HG02763 (cell line): ENCODE data around the gene DOK6.

ENCODE experiments used
- ATAC-seq: cut with Tn5 transposase; IDR thresholded peaks from one replicate; pipeline ENCODE4 v1.9.1; 2021; ENCODE audit warnings: mild to moderate bottlenecking, moderate library complexity; ENCODE audit not compliant: unreplicated experiment

The DOK6 gene

DNA sequence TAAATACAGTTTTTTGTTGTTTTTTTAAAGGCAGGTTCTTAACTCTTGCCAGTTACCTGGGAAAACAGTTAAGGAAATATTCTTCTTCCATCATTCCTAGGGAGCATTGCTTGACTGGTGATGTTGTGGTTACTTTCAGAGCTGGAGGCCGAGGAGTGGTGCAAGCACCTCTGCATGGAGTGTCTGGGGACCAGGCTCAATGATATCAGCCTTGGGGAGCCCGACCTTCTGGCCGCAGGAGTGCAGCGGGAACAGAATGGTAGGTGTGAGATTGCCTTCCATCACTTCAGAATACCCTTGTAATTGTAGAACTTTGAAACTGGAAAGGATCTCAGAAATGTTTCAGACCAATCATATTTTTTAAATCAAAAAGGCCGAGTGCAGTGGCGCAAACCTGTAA is 276.9 kb downstream of the DOK6 start:
- ATAC-seq = no peak

DNA sequence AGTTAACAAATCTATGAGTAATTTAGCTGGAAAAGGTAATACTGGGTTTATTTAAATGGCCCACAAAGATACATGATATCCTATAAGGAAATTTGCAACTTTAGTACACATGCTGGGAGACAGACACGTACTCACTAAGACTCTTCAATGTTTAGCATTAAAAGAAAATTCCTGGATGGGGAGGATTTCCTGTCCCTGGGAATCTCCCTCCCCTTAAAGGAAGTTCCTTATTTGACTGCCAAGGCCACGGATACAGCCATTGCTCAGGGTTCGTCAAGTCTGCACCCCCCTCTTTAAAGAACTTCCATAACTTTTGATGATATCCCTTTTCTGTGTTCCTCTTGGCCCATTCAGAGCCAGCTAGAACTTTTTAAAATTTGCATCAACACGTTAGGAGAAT is 279.4 kb downstream of the DOK6 start:
- no peak for ATAC-seq

DNA sequence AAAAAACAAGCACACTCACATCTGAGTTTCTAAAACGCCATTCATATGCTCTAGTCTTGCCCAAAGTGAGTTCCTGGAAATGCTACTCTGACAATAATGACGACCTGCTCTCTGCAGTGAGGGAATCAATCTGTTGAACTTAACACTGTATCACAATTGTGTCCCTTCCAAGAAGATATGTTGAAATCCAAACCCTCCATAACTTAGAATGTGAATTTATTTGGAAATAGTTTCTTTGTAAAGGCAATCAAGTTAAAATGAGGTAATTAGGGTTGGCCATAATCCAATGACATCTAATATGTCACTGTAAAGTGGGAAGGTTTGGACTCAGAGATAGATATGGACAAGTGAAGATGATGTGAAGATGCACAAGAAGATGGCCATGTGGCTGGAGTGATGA is 282.5 kb downstream of the DOK6 start:
- no peak for ATAC-seq

DNA sequence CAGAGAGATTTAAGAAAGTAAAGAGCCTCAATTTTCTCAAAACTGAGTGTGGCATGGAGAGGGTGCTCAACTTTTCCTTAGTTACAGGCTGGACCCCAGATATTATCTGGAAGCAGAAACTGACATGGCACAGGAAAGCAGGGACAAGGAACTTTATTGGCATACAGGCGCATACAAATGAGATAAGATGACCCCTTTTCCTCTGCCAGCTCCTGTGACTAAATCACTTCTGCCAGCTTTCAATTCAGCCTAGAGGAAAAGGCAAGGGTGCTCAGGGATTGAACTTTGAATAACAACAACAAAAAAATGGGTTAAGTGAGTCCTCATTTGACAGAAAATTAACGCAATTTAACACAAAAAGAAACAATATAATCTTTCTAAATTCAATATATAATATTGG is 284.1 kb downstream of the DOK6 start:
- ATAC-seq = no peak

DNA sequence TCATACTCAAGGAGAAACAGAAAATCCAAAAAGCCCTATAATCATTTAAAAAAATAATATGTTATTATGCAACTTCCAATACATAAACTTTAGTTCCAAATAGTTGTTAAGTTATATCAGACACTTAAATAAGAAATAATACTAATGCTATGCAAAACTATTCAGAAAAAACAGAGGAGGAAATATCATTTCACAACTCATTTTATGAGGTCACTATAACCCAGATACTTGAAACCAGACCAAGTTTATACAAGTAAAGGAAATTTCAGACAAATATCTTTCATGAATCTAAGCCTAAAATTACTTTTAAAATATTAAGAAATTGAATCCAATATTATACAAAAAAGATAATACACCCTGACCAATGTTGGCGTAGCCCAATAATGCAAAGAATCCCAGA is 286.2 kb downstream of the DOK6 start:
- ATAC-seq = no peak

DNA sequence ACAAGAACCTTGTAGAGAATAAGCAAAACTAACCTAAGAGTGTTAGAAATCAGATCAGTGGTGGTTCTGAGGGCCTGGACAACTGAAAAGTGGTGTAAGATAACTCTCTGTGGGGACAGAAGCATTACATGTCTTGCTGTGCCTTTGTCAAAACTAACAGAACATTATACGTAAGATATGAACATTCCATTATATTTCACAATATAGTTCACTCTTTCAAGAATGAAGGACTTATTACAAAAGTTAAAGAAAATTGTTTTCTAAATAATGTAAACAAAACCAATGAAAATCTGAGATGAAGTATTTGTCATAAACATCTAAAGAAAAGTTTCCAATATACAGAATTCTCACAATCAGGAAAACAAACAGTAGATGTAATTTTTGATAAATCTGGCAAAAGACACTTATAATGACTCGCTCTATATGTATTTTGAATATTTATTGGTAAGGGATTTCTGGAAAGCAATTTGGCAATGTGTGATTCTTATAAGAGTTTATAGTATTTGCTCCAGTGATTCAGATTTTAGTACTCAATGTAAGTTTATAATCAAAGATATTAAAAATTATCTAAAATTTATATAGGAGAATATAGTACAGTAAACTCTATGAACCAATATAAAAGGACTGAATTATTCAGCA is 288.6 kb downstream of the DOK6 start:
- ATAC-seq = no peak

DNA sequence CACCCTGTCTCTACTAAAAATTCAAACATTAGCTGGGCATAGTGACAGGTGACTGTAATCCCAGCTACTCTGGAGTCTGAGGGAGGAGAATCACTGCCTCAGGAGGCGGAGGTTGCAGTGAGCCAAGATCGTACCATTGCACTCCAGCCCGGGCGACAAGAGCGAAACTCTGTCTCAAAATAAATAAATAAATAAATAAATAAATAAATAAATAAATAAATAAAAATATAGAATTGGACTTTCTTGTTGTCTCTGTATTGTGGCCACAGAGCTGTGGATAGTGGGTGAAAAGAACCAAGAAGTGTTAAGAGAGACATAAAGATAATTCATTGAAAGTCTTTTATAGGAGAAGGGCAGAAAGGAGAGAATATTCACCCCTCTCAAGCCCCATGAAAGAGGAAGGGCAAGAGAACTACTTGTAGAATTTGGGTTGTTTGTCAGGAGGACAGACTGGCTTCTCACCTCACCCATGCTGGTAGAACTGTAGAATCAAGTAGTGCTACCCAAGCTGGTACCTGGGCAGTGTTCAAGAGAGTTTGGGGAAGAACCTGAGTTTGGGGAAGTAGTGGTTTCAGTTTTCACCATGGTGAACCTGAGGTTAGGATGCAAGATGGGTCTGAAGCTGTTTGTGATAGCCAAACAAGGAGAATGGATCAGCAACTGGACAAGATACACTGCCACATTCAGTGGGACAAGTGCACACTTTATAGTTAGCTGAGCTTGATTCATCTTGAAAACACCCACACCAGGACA is 290.5 kb downstream of the DOK6 start:
- no peak for ATAC-seq

DNA sequence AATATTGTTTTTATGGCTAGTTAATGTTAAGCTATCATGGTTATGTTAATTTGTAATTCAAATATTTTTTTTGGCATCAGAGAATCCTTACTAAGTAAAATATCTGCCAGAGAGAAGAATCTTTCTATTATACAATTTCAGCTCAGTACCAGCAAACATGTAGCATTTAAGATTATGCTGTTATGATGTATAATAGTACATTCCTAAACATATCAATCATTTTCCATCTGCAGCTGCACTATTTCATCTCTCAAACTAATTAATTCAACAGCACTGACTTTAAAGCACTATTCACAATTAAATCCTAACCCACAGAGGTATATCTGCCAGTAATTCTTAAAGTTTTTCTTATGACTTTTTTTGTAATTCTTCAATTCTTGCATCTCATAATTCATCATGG is 296.4 kb downstream of the DOK6 start:
- no peak for ATAC-seq

DNA sequence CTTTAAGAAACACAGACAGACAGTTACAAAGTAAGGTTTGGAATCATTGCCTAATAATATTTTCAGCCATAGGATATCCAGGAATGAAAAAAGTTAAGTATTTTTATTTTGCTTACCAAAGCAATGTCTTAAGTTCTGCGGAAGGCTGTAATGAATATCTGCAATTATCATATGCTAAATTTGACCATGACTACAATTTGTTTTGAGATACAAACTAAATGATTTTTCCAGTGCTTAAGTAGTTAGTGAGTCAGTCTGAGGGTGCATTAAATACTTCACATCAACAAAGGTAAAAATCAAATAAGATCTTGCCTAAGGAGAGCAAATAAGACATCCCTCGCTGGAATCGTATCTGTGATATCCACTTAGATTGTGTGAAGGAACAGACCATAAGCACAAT is 297.0 kb downstream of the DOK6 start:
- ATAC-seq = no peak

DNA sequence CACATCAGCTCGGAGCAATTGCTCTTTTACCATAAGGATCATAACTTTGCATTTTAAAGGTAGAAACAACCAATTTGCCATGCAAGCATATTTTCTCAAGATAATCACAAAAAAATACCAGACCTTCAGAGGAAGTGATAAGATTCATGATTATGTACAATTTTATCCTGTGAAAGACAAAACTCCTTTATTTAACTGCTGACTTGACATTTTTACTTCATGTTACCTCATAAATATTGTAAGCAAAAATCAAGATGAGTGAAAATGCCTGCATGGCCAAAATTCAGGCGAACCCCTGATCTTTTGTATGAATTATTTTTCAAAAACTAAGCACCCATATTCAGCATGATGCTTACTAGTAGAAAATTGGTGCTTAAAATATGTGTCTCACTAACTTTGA is 300.6 kb downstream of the DOK6 start:
- no peak for ATAC-seq

DNA sequence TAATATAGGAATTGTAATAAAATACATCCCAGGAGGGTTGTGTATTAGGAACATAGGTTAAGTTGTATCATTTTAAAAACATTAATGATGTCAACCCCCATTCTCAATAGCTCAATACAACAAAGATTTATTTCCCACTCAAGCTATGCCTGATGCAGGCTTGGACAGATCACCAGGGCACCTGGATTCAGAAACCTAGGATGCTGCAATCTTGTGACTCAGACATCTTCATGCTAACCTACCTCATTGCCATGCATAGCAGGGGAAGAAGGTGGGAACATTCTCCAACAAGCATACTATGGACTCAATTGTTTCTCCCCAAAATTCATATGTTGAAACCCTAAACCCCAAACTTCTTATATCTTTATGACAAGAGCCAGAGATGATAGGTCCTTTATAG is 302.8 kb downstream of the DOK6 start:
- no peak for ATAC-seq

DNA sequence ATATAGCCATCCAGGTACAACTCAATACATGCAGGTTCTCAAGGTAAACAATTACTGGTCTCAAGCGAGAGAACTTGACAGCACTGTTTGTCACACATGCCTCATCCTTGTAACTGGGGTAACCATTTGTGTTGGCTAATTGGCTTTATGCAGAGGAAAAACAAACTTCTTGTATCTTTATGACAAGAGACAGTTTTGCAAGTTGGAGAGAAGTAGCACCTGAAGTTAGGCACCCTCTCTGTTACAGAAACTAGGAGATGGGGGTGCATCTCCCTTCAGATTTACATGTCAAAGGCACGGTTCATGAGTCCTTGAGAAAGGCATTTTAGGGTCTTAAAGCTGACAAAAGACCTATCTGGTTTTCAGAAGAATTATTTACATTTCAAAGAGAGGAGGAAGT is 305.3 kb downstream of the DOK6 start:
- no peak for ATAC-seq

DNA sequence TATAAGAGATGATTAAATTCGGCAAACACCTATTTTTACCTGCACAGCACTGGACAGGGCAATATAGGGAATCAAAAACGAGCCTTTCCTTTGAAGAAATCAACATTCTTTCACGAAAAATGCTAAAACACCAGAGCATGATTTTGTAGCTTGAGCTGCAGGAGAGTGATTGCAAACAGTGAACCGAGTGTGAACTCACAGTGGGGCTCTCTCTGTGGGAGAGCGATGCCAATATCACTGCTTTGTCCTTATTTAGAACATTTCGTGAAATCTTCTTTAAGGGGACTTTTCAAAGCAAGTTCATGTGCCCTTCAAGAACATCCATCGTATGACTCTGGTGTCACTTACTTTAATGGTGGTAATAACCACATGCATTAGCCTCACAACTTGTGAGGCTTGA is 308.2 kb downstream of the DOK6 start:
- no peak for ATAC-seq

DNA sequence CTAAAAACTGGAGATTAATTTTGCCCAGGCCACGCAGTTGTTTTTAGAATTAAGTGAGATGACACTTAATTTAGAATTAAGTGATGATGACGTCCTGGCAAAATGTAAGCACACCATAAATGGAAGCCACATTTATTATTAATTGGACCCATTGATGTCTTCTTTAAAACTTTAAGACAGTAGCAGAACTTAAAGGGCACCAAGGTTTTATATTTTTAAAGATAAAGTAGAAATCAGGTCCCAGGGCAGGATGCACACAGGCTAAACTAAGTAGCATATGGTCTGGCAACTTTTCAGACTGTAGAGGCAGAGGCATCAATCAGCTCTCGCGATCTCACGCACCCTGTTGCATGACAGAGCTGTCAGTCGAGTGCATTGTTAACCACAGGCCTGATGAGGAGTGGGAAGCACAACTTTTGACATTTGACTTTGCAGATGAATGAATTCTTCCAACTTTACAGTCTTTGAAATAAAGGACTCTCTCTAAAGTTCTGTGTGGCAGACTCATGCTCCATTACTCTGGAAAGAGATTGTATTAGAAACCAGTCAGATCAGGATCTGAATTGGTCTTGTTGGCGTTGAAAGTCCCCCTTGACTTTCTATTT is 314.6 kb downstream of the DOK6 start:
- ATAC-seq = no peak

DNA sequence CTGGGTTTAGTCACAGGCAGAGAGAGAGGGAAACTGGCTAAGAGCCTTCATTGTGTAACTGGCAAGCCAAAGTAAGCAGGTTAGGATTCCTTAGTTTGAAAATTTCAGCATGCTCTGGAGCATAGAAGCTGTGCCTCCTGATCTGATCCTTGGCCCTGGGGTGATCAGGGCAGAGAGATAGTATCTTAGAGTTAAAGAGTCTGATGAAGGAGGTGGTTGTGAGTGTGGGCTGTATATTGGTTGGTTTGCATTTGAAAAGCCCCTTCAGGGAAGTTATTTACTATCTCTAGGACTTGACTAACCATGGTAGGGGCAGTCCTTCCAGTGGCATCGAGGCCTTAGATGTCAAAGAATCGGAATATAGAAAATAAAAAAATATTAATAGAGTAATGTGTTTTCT is 316.9 kb downstream of the DOK6 start:
- ATAC-seq = no peak

DNA sequence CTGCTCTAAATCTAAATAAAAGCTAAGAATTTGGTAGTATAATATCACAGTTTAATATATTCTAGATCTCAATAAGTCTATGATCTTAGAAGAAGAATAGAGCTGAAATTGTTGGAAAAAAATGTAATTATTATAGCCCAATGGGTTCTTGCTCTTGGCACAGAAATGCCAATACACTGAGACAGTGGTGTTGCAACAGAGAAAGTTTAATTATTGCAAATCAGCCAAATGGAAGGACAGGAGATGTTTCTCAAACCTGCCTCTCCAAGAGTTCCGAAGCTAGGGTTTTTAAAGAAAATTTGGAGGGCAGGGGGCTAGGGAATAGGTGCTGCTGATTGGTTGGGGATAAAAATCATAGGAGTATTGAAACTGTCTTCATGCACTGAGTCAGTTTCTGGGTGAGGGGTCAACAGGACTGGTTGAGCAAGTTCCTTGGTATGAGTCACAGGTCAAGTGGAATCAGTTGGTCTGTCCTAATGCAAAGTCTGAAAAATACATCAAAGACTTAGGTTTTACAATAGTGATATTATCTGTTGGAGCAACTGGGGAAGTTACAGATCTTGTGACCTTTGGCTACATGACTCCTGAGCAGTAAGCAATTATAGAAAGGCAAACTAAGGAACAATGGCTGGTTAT is 318.3 kb downstream of the DOK6 start:
- no peak for ATAC-seq

DNA sequence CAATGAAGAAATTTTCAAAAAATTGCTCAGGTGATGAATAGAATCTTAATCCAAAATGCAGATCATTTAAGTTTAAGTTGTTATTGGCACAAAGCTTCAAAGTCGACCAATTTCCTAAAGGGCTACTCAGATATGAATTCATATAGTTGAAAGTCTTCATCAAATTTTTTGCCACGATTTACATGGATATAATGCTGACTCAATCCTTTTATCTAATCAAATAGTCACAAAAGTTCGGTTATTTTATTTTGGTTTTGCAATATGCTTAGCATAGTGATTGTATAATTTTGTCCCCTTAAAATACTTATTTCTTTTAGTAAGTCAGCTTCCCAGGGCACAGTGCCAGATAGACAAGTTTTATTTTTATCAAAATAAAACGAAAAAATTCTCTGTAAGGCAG is 319.7 kb downstream of the DOK6 start:
- no peak for ATAC-seq

DNA sequence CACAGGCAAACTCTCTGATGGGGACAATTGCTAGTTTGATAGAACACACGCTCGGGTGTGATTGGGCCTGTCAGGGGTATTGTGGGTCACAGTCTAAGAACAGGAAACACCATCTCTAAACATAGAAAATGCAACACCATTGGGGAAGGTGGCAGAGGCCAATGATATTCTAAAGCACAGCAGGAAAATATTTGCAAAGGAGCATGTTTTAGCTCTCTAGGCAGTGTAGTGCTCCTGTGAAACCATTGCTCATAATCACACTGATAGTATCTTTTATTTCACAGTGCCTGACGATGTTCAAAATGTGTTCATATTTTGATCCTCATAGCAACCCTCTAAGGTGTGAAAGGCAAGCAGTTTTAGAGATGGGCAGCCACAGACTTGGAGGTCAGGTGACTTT is 322.7 kb downstream of the DOK6 start:
- no peak for ATAC-seq

DNA sequence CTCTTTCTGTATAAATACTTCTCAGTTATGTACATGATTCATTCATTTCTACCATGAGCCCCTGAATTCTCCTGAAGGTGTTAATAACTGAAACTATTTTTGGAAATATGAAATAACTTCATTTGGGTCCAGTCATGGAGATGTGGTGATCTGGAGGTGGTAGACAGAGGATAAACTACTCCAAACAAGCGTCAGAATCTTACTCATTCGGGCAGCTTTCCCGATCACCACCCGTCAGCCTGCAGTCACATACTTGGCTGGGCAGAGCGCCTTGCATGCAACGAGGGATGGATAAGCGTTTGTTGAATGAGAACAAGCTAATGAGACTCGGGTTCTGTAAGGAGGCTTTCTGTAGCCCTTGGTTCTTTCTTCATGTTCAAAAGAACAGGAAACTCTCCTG is 324.3 kb downstream of the DOK6 start:
- ATAC-seq = no peak

DNA sequence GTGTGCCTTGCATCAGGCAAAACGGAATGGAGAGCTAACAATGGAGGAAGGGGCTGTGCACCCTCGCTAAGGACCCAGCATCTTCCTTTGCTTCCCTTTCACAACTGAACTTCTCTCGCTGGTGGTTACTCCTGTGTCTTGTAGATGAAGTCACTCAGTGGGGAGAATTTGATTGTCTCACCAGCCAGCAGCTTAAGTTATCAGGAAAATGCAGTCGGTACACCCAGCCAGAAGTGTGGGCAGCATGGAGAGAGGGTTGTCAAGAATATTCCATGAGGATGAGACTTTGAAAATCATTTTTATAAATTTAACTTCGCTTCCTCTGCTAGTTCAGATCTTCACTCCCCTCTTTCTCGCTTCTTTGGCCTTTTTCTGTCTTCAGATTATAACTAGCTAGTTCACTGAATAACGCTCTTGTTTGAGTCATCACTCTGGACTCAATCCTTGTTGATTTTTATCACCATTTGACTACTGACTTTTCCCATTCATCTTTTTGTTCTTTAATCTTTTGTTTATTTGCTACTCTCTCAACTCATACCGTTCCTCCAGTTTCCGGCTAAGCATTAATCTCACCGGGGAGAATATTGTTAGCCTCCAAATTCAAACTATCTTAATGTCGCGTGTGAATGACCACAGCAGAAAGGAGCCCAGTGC is 325.3 kb downstream of the DOK6 start:
- no peak for ATAC-seq

DNA sequence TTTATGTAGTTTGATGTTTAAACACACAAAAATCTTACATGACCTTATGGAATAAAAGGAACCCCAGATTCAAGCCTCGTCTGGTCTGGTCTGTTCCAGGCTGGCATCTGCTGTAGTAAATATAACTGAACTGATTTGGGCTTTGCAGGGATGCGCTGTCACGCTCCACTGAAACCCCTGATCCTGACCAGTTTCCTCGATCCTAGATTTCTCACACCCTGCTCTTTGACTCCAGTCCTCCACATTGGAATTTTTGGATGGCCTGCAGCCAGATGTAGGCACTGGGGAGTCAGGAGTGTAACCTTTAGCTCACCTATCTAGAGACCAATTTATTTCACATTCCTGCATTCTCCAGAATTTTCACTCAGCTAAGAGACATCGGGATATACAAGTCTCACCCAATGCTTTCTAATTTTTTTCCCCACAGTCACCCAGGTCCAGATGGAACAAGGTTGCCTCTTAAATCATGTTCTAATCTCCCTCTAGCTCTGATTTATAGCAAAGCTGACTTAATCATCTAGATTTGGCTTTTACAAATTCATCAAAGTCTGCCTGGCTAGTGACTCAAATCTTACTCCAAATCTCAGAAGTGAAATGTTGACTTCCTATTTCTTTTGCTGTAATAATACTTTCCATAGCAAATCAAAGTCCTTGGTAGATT is 327.4 kb downstream of the DOK6 start:
- ATAC-seq = no peak
